GM23338 (cell line): Measurements from ENCODE around the gene SNX2. TPM values are rescaled to one million over a fixed set of nuclear protein-coding genes. Genes with fewer than 3 reads are reported as not detected.

Source experiments
- ATAC-seq: fragments of 200-7000 bp; cut with Tn5 transposase; 3 replicates; pipeline ENCODE4 v1.9.1; 2020
- DNase-seq: peaks from one replicate; pipeline ENCODE4 v3.0.0-alpha.2; 2015; ENCODE audit warnings: low spot score
- H2AFZ ChIP-seq: fragments of 200-600 bp; sonication (generic); 2 replicates; pipeline ENCODE4 v1.8.0; 2016; ENCODE audit warnings: antibody characterized with exemption, mild to moderate bottlenecking, moderate library complexity
- H3F3A ChIP-seq: fragments of 200-600 bp; sonication (generic); replicated peaks from 2 replicates; pipeline ENCODE4 v1.8.0; 2017; ENCODE audit warnings: antibody characterized with exemption, mixed run types, low read depth
- H3K27ac ChIP-seq: fragments of 200-600 bp; sonication (generic); 2 replicates; pipeline ENCODE4 v1.6.1; 2016; ENCODE audit warnings: low read depth
- H3K27me3 ChIP-seq: fragments of 200-600 bp; sonication (generic); 2 replicates; pipeline ENCODE4 v1.8.0; 2016; ENCODE audit warnings: mild to moderate bottlenecking, mixed run types, moderate library complexity; ENCODE audit not compliant: insufficient read depth
- H3K36me3 ChIP-seq: fragments of 200-600 bp; sonication (generic); 2 replicates; pipeline ENCODE4 v1.8.0; 2016; ENCODE audit warnings: mild to moderate bottlenecking; ENCODE audit not compliant: insufficient read depth
- H3K4me1 ChIP-seq: fragments of 200-600 bp; sonication (generic); 2 replicates; pipeline ENCODE4 v1.8.0; 2016; ENCODE audit warnings: mild to moderate bottlenecking, moderate library complexity; ENCODE audit not compliant: insufficient read depth
- H3K4me2 ChIP-seq: fragments of 200-600 bp; sonication (generic); 2 replicates; pipeline ENCODE4 v1.7.1; 2017; ENCODE audit warnings: mixed run types
- H3K4me3 ChIP-seq: fragments of 200-600 bp; sonication (generic); 2 replicates; pipeline ENCODE4 v1.6.1; 2016; ENCODE audit warnings: mixed run types
- H3K79me2 ChIP-seq: fragments of 200-600 bp; sonication (generic); replicated peaks from 2 replicates; pipeline ENCODE4 v1.8.0; 2017; ENCODE audit warnings: mild to moderate bottlenecking; ENCODE audit not compliant: insufficient read depth
- H3K9me2 ChIP-seq: fragments of 200-600 bp; sonication (generic); 2 replicates; pipeline ENCODE4 v1.8.0; 2017; ENCODE audit not compliant: insufficient read depth
- H4K20me1 ChIP-seq: fragments of 200-600 bp; sonication (generic); replicated peaks from 2 replicates; pipeline ENCODE4 v1.8.0; 2017; ENCODE audit warnings: mild to moderate bottlenecking; ENCODE audit not compliant: insufficient read depth
- H3K27ac Mint-ChIP-seq: 2 replicates; pipeline ENCODE4 v1.8.0; 2020; ENCODE audit warnings: inconsistent platforms, mild to moderate bottlenecking, moderate library complexity, mixed read lengths
- H3K27me3 Mint-ChIP-seq: 3 replicates; pipeline ENCODE4 v1.8.0; 2022; ENCODE audit warnings: low read depth, mild to moderate bottlenecking, moderate library complexity, mixed read lengths, inconsistent platforms; ENCODE audit not compliant: insufficient read depth, poor library complexity
- H3K36me3 Mint-ChIP-seq: 3 replicates; pipeline ENCODE4 v1.8.0; 2021; ENCODE audit warnings: low read depth, mild to moderate bottlenecking, inconsistent platforms, moderate library complexity, mixed read lengths
- H3K4me1 Mint-ChIP-seq: 3 replicates; pipeline ENCODE4 v1.8.0; 2020; ENCODE audit warnings: mild to moderate bottlenecking, inconsistent platforms, mixed read lengths
- H3K4me3 Mint-ChIP-seq: 3 replicates; pipeline ENCODE4 v1.8.0; 2021; ENCODE audit warnings: moderate library complexity, mild to moderate bottlenecking, inconsistent platforms, mixed read lengths
- H3K9me3 Mint-ChIP-seq: 3 replicates; pipeline ENCODE4 v1.8.0; 2020; ENCODE audit warnings: moderate library complexity, mild to moderate bottlenecking, inconsistent platforms, mixed read lengths
- EZH2 ChIP-seq: fragments of 200-600 bp; sonication (generic); IDR thresholded peaks from one replicate; pipeline ENCODE4 v1.8.0; 2017; ENCODE audit warnings: antibody characterized with exemption, mild to moderate bottlenecking, low read depth; ENCODE audit not compliant: unreplicated experiment
- JUNB ChIP-seq: IDR thresholded peaks from one replicate; pipeline ENCODE4 v1.6.1; 2016; ENCODE audit warnings: antibody characterized with exemption; ENCODE audit not compliant: unreplicated experiment
- NANOG ChIP-seq: IDR thresholded peaks from 2 replicates; pipeline ENCODE4 v1.6.1; 2016; ENCODE audit warnings: antibody characterized with exemption, borderline replicate concordance
- POLR2AphosphoS5 ChIP-seq: IDR thresholded peaks from 2 replicates; pipeline ENCODE4 v1.6.1; 2016; ENCODE audit warnings: antibody characterized with exemption, low read depth
- STAT1 ChIP-seq: IDR thresholded peaks from one replicate; pipeline ENCODE4 v1.6.1; 2016; ENCODE audit warnings: antibody characterized with exemption; ENCODE audit not compliant: unreplicated experiment
- ZNF331 ChIP-seq: fragments of 250-450 bp; sonication (Bioruptor Pico); IDR thresholded peaks from 2 replicates; pipeline ENCODE4 v1.5.0; 2020; ENCODE audit warnings: low read depth, mild to moderate bottlenecking, moderate library complexity
- ZNF462 ChIP-seq: fragments of 250-450 bp; sonication (Bioruptor Pico); IDR thresholded peaks from 2 replicates; pipeline ENCODE4 v1.5.0; 2020; ENCODE audit warnings: mild to moderate bottlenecking, moderate library complexity
- polyA plus RNA-seq: library from polyadenylated mRNA; unstranded; fragments of >200 nt; fragmentation: Nextera tagmentation; extraction: Ambion mirVana; gene quantifications from 2 replicates; pipeline ENCODE4 v1.2.1, GENCODE V29; 2016
- total RNA-seq: library from RNA; depleted of rRNA; stranded (reverse); fragments of >200 nt; shearing (Covaris generic); gene quantifications from 2 replicates; pipeline ENCODE4 v1.2.3, GENCODE V29; 2014
- TF ChIP-seq, protein P1 (sequence below): IDR thresholded peaks from one replicate; pipeline ENCODE4 v1.6.1; 2018; ENCODE audit warnings: antibody characterized with exemption; ENCODE audit not compliant: unreplicated experiment

Gene SNX2
- total and polyA plus RNA-seq, 2 experiments from 2014 or later = 50.8 to 67.8 TPM

GRCh38 chr5:122781465-122781864 is 6.6 kb downstream of the SNX2 start:
- no peaks in the 10 kb centered on the region for H3F3A ChIP-seq
- no peaks in the 10 kb centered on the region for H3K36me3 ChIP-seq
- Mint-ChIP-seq H3K27ac (no peak overlapping the region), H3K36me3 (peaks cover 7% of the 10 kb centered on the region), H3K4me3 (no peak overlapping the region), H3K9me3 (peaks cover 6% of the 10 kb centered on the region; the same call in 2 of the 3 replicates), H3K4me1 (peaks cover 12% of the 10 kb centered on the region), H3K27me3 (no peaks in the 10 kb centered on the region)
- peaks cover 98% of the 10 kb centered on the region for H3K79me2 ChIP-seq
- H3K9me2 ChIP-seq = no peaks in the 10 kb centered on the region
- DNase-seq = no peak
- no peaks in the 10 kb centered on the region for H3K27me3 ChIP-seq
- H2AFZ ChIP-seq = no peak overlapping the region
- ATAC-seq = no peak
- peaks cover 3% of the 10 kb centered on the region; the same call in 1 of the 2 replicates for H3K4me1 ChIP-seq
- H3K4me3 ChIP-seq = no peak overlapping the region
- H4K20me1 ChIP-seq = peaks cover 1% of the 10 kb centered on the region; the same call in 1 of the 2 replicates
- H3K4me2 ChIP-seq = no peak overlapping the region
- TF ChIP-seq EZH2 = no peak
- TF ChIP-seq, protein P1, sequence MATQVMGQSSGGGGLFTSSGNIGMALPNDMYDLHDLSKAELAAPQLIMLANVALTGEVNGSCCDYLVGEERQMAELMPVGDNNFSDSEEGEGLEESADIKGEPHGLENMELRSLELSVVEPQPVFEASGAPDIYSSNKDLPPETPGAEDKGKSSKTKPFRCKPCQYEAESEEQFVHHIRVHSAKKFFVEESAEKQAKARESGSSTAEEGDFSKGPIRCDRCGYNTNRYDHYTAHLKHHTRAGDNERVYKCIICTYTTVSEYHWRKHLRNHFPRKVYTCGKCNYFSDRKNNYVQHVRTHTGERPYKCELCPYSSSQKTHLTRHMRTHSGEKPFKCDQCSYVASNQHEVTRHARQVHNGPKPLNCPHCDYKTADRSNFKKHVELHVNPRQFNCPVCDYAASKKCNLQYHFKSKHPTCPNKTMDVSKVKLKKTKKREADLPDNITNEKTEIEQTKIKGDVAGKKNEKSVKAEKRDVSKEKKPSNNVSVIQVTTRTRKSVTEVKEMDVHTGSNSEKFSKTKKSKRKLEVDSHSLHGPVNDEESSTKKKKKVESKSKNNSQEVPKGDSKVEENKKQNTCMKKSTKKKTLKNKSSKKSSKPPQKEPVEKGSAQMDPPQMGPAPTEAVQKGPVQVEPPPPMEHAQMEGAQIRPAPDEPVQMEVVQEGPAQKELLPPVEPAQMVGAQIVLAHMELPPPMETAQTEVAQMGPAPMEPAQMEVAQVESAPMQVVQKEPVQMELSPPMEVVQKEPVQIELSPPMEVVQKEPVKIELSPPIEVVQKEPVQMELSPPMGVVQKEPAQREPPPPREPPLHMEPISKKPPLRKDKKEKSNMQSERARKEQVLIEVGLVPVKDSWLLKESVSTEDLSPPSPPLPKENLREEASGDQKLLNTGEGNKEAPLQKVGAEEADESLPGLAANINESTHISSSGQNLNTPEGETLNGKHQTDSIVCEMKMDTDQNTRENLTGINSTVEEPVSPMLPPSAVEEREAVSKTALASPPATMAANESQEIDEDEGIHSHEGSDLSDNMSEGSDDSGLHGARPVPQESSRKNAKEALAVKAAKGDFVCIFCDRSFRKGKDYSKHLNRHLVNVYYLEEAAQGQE = no peak
- TF ChIP-seq STAT1 = no peak
- no peak overlapping the region for H3K27ac ChIP-seq

- Mint-ChIP-seq H3K27ac (no peak overlapping the region; the same call in 1 of the 2 replicates), H3K4me1 (peaks cover 15% of the 10 kb centered on the region; the same call in 2 of the 3 replicates), H3K4me3 (no peak overlapping the region), H3K36me3 (peaks cover 7% of the 10 kb centered on the region), H3K9me3 (peaks cover 6% of the 10 kb centered on the region; the same call in 2 of the 3 replicates), H3K27me3 (no peaks in the 10 kb centered on the region)
- DNase-seq (no peak), ATAC-seq (no peak)
- Histone ChIP-seq H3K4me2 (no peak overlapping the region), H3K4me3 (no peak overlapping the region), H2AFZ (no peak overlapping the region), H3K36me3 (no peaks in the 10 kb centered on the region), H4K20me1 (peaks cover 3% of the 10 kb centered on the region; the same call in 1 of the 2 replicates), H3F3A (no peaks in the 10 kb centered on the region), H3K27me3 (no peaks in the 10 kb centered on the region), H3K9me2 (no peaks in the 10 kb centered on the region), H3K79me2 (peaks cover 98% of the 10 kb centered on the region), H3K4me1 (no peaks in the 10 kb centered on the region), H3K27ac (no peak overlapping the region)
- no peak for TF ChIP-seq POLR2AphosphoS5
- no peak for TF ChIP-seq ZNF331 (CRISPR knock-in tag)
- TF ChIP-seq, protein P1 = no peak
- TF ChIP-seq NANOG = no peak
- no peak for TF ChIP-seq ZNF462 (CRISPR knock-in tag)
- no peak for TF ChIP-seq EZH2
- TF ChIP-seq JUNB = no peak
- no peak for TF ChIP-seq STAT1
Measured at GRCh38 chr5:122785294-122785693, 10.4 kb downstream of the SNX2 start.
